ENCODE results near the gene KCNH6. TPM values are rescaled to one million over a fixed set of nuclear protein-coding genes. Genes with fewer than 3 reads are reported as not detected.

Gene KCNH6
- total RNA-seq, 1 donor from 2014 or later, result not detected

GRCh38 chr17:63529711-63530556 lies 6.8 kb downstream of the KCNH6 start:
- no peaks in the 10 kb centered on the region for H3K36me3 ChIP-seq
- no peaks in the 10 kb centered on the region for H3K27me3 ChIP-seq
- intact Hi-C loops (cut with DNase I), result no loop called here
- TF ChIP-seq CTCF (IDR thresholded peaks at IDR 0.05), result no peak
- H3K9me3 ChIP-seq, result no peaks in the 10 kb centered on the region
- H3K4me3 ChIP-seq, result no peak overlapping the region
- H3K27ac ChIP-seq, result no peak overlapping the region
- no peaks in the 10 kb centered on the region for H3K4me1 ChIP-seq
- DNase-seq (ENCODE audit: low spot score in 2 of 2), result no peak

GRCh38 chr17:63530557-63531021 lies 7.4 kb downstream of the KCNH6 start:
- no peaks in the 10 kb centered on the region for H3K36me3 ChIP-seq
- H3K4me1 ChIP-seq, result no peaks in the 10 kb centered on the region
- H3K27ac ChIP-seq, result no peak overlapping the region
- intact Hi-C loops (cut with DNase I), result no loop called here
- H3K9me3 ChIP-seq, result no peaks in the 10 kb centered on the region
- no peak for TF ChIP-seq CTCF (IDR thresholded peaks at IDR 0.05)
- H3K27me3 ChIP-seq, result no peaks in the 10 kb centered on the region
- no peak overlapping the region for H3K4me3 ChIP-seq
- no peak for DNase-seq (ENCODE audit: low spot score in 2 of 2)

GRCh38 chr17:63531022-63531965 lies 8.1 kb downstream of the KCNH6 start:
- H3K4me3 ChIP-seq, result no peak overlapping the region

DNA sequence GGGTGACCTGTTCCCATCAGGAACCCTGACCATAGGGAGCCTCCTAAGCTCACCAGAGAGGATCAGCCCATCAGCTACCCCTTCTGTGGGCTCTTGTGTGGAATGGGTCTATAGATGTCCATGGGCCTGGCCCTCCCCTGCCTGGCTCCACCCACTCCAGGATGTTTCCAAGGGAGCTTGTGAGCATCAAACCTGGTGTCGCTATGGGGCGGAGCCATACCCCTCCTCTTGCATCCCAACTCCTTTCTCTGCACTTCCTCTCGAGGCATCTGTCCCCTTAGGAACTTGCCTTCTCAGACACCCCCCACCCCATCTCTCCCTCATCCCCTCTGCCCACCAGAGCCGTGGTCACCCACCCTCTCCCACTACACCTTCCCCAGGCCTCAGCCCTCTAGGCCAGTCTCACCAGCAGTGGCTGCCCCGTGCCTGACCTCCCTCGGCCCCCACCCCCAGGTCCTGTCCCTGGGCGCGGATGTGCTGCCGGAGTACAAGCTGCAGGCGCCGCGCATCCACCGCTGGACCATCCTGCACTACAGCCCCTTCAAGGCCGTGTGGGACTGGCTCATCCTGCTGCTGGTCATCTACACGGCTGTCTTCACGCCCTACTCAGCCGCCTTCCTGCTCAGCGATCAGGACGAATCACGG lies 10.4 kb downstream of the KCNH6 start:
- H3K27me3 ChIP-seq, result peaks cover 5% of the 10 kb centered on the region
- no peak overlapping the region for H3K27ac ChIP-seq
- H3K9me3 ChIP-seq, result no peaks in the 10 kb centered on the region
- peaks cover 0 to 2% of the 10 kb centered on the region in 2 donors for H3K4me1 ChIP-seq
- TF ChIP-seq CTCF (IDR thresholded peaks at IDR 0.05), result no peak
- no peak for DNase-seq (ENCODE audit: low spot score in 2 of 2)
- H3K4me3 ChIP-seq, result no peak overlapping the region
- intact Hi-C loops (cut with DNase I), result no loop called here
- H3K36me3 ChIP-seq, result no peaks in the 10 kb centered on the region

More at GRCh38 chr17:63531022-63531965, 8.1 kb downstream of the KCNH6 start:
- intact Hi-C loops (cut with DNase I), result no loop called here
- Histone ChIP-seq H3K27me3 (no peaks in the 10 kb centered on the region), H3K9me3 (no peaks in the 10 kb centered on the region), H3K4me1 (no peaks in the 10 kb centered on the region), H3K27ac (no peak overlapping the region), H3K36me3 (no peaks in the 10 kb centered on the region)
- no peak for DNase-seq (ENCODE audit: low spot score in 2 of 2)
- TF ChIP-seq CTCF (IDR thresholded peaks at IDR 0.05), result no peak

- intact Hi-C loops (cut with DNase I), result no loop called here
These were observed 11.0 kb downstream of the KCNH6 start for GRCh38 chr17:63534078-63534570.

More at GRCh38 chr17:63534078-63534570, 11.0 kb downstream of the KCNH6 start:
- DNase-seq (ENCODE audit: low spot score in 2 of 2), result no peak
- no peaks in the 10 kb centered on the region for H3K36me3 ChIP-seq
- no peak for TF ChIP-seq CTCF (IDR thresholded peaks at IDR 0.05)
- peaks cover 0 to 2% of the 10 kb centered on the region in 2 donors for H3K4me1 ChIP-seq
- H3K27me3 ChIP-seq, result peaks cover 5% of the 10 kb centered on the region
- H3K4me3 ChIP-seq, result no peak overlapping the region
- H3K9me3 ChIP-seq, result no peaks in the 10 kb centered on the region
- no peak overlapping the region for H3K27ac ChIP-seq
